ENCODE results near the gene NDOR1. TPM values are rescaled to one million over a fixed set of nuclear protein-coding genes. Genes with fewer than 3 reads are reported as not detected.

Gene NDOR1
- total RNA-seq, 4 donors from 2014 or later = 4.5 to 14.9 TPM; not detected in 2

- no peaks in the 10 kb centered on the region for H3K9me3 ChIP-seq
- intact Hi-C loops (cut with DNase I; ENCODE audit: low total_unique reads) = loop anchor here (10.0 kb wide), 1 partner anchor 111 kb away; the partner anchor contains the start of gene DPP7
- H3K4me3 ChIP-seq = no peak overlapping the region
- no peaks in the 10 kb centered on the region for H3K36me3 ChIP-seq
- no peak for DNase-seq
- TF ChIP-seq CTCF (IDR thresholded peaks at IDR 0.05) (no peak), POLR2A (IDR thresholded peaks at IDR 0.05) (no peak)
- no peak overlapping the region for H3K27ac ChIP-seq
- peaks cover 0 to 13% of the 10 kb centered on the region in 2 donors for H3K4me1 ChIP-seq
- peaks cover 9 to 24% of the 10 kb centered on the region in 2 donors for H3K27me3 ChIP-seq
Observed at GRCh38 chr9:137225699-137226331, 20.3 kb downstream of the NDOR1 start.

- Histone ChIP-seq H3K27ac (no peak overlapping the region), H3K4me1 (peaks cover 0 to 11% of the 10 kb centered on the region in 2 donors), H3K27me3 (peaks cover 9 to 24% of the 10 kb centered on the region in 2 donors), H3K36me3 (no peaks in the 10 kb centered on the region), H3K9me3 (no peaks in the 10 kb centered on the region), H3K4me3 (no peak overlapping the region)
- intact Hi-C loops (cut with DNase I; ENCODE audit: low total_unique reads) = loop anchor here (10.0 kb wide), 1 partner anchor 112 kb away; the partner anchor contains the start of gene DPP7
- DNase-seq = no peak
- no peak for TF ChIP-seq CTCF (IDR thresholded peaks at IDR 0.05)
- TF ChIP-seq POLR2A (IDR thresholded peaks at IDR 0.05) = no peak
Observed at GRCh38 chr9:137226338-137227053, 21.0 kb downstream of the NDOR1 start.

GRCh38 chr9:137227054-137227852 is 21.8 kb downstream of the NDOR1 start, which contains the start of gene RNF224:
Gene RNF224 (plus strand): TSS chr9:137227502. CDS start chr9:137228336, 834 bp downstream.
- peak; percentile 56 to 66 for DNase-seq
- no peaks in the 10 kb centered on the region for H3K9me3 ChIP-seq
- peak; percentile 62 to 87 (median 80) for TF ChIP-seq CTCF (IDR thresholded peaks at IDR 0.05)
- TF ChIP-seq POLR2A (IDR thresholded peaks at IDR 0.05) = peak in 1 of 2 donors; percentile 14
- H3K36me3 ChIP-seq = no peaks in the 10 kb centered on the region
- H3K4me3 ChIP-seq = no peak within 1 kb of the TSS
- H3K27ac ChIP-seq = no peak within 1 kb of the TSS
- peaks cover 9 to 24% of the 10 kb centered on the region in 2 donors for H3K27me3 ChIP-seq
- intact Hi-C loops (cut with DNase I; ENCODE audit: low total_unique reads) = loop anchor here (10.0 kb wide), 1 partner anchor 112 kb away; the partner anchor contains the start of gene DPP7
- peaks cover 0 to 8% of the 10 kb centered on the region in 2 donors for H3K4me1 ChIP-seq

GRCh38 chr9:137227853-137228505 is 22.5 kb downstream of the NDOR1 start:
- peaks cover 9 to 27% of the 10 kb centered on the region in 2 donors for H3K27me3 ChIP-seq
- no peaks in the 10 kb centered on the region for H3K9me3 ChIP-seq
- no peaks in the 10 kb centered on the region for H3K36me3 ChIP-seq
- intact Hi-C loops (cut with DNase I; ENCODE audit: low total_unique reads) = loop anchor here (10.0 kb wide), 1 partner anchor 113 kb away; the partner anchor contains the start of gene DPP7
- peaks cover 0 to under 1% of the 10 kb centered on the region in 2 donors for H3K4me1 ChIP-seq
- no peak overlapping the region for H3K4me3 ChIP-seq
- no peak for TF ChIP-seq CTCF (IDR thresholded peaks at IDR 0.05)
- no peak for TF ChIP-seq POLR2A (IDR thresholded peaks at IDR 0.05)
- DNase-seq = no peak
- no peak overlapping the region for H3K27ac ChIP-seq
